Renal cortex interstitium (tissue), 11 donors: ENCODE data around the gene HOXC11. TPM values are rescaled to one million over a fixed set of nuclear protein-coding genes. Genes with fewer than 3 reads are reported as not detected.

Experiments
- DNase-seq, 11 donors: peaks; one replicate each; pipeline ENCODE4 v3.0.0-alpha.2; 2013; ENCODE audit warnings: low read depth in 9 of 11, low spot score in 4 of 11; ENCODE audit errors: extremely low read depth in 1 of 11
- polyA plus RNA-seq, 3 donors: library from polyadenylated mRNA; unstranded; fragments of 120-200 nt; gene quantifications; one replicate each; pipeline ENCODE4 v1.2.1, GENCODE V29; 2013; ENCODE audit not compliant: insufficient read length in 3 of 3

Gene HOXC11
- polyA plus RNA-seq, 3 donors = 1.8 to 5.7 (median 3.2) TPM

DNA sequence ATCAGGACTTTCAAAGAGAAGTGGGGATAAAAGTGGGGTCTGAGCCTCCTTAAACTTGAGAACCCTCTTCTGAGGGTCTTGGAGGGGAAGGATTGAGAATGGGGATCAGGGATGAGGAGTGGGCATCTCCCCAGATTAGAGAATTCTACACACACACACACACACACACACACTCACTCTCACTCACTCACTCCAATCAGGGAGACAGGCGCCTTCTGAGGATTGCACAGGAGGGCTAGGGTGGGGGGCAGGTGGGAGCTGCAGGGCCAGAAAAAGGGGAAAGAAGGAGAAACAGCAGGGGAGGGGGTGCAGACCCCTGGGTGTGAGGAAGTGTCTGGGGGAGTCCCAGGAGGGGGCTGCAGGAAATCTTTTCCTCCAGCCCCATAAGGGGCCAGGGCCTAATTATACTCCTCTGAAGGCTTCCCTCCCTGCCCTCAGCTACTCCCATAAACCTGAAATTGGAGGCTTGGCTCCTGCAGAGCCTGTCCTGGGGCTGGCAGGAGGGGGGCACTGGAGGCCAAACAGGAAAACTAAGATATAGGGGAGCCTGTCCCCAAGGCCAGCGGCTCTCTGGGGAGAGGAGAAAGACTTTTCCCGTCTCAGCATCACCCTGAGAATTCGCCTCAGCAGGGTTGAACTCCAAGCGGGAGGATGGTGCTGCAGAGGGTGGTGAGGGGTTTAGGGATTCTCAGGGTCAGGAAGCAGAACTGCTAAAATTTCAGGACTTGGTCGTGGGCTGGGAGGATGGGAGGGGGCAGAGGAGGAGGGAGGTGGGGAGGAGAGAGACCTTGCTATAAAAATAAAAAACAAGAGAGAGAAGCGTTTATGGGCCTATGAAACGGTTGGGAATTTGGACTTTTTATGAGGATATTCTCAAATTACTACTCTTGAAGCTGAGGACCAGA, 28.6 kb downstream of the HOXC11 start:
- no peak for DNase-seq

DNA sequence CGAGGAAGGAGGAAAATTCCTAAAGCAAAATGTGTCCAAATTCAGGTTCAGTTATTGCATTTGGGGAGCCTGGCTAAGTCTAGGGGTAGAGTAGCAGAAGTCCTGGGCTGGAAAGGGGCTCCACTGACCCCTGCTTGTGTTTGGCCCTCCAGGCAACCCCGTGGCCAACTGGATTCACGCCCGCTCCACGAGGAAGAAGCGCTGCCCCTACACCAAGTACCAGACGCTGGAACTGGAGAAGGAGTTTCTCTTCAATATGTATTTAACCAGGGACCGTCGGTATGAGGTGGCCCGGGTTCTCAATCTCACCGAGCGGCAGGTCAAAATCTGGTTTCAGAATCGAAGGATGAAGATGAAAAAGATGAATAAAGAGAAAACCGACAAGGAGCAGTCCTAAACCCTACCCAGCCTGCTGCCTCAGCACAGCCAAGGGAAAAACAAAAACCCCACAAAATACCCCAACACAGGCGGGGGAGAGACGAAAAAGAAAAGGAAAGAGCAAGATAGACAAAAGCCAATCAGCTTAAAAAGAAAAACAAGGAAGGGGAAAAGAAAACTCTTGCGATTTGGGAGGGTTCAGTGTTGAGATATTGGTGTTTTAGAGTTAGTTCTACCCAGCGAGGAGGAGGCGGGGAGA, 29.5 kb downstream of the HOXC11 start:
- DNase-seq = no peak

DNA sequence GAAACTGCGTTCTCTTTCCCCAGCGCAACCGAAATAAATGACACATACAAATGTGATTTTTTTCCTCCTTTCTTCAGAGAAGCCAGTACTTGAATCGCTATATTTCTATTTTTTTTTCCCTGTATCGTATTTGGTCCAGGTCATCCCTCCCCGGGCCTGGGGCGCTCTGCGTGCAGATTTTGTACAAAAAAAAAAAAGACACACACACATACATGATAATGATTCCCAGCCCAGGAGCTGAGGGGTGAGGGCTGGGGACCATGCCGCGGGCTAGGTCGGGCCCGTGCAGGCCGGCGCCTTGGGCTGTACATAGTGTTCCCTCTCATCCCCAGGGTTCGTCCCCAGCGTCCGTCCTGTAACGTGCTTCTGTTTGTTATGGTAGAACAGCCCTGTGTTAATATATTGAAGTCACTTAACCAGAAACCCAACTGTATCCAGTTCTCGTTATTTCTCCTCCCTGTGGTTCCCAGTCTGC, 30.0 kb downstream of the HOXC11 start:
- no peak for DNase-seq

DNA sequence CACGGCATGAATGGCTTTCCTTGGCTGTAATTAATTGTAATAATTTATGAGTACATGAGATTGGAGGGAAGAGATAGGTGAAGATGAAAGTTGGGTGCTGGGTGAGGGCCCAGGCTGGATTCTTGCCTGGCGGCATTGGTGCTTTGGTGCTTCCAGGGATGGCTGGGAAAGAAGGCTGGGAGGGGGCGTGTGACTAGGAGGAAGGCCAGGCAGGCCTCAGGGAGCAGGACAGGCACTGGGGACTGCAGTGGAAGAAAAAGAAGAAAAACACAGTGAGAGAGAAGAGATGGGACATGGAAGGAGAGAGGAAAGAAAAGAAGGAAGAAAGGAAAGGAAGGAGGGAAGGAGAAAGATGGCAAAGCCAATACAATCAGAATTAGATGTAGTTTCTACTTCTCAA, 30.7 kb downstream of the HOXC11 start:
- DNase-seq = no peak

DNA sequence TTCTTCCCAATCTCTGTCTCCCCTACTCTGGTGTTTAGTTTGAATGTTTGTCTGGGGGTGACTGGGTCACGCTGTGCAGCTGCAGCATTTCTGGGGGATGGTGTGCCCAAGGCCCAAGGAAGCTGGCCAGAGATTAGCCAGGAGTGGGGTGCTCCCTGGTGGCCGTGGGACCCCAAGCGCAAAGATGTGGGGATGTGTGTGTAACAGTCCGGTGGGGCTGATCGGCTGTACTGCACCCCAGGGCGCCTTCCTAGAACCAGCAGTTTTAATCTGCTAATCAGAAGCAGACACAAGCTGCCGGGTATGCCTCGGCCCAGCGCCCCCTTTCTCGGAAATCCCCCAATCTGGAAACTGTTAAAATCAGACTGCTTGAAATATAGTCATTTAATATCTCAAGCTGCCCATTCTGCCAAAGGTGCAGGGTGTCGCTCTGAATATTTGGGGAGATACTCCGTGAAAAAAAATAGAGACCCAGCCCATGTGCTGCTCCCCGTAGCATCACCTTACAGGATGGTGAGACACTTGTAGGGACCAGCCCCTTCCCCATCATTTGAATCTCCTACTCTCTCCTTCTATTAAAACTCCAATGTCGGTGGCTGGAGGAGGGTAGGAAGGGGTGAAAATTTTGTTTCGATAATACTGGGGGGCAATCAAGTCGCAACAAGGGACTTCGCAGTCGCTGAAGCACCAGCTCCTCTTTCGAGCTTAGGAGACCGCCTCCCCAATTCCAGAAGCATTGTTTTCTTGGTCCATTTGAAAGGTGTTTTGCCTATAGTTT, 31.3 kb downstream of the HOXC11 start:
- no peak for DNase-seq

DNA sequence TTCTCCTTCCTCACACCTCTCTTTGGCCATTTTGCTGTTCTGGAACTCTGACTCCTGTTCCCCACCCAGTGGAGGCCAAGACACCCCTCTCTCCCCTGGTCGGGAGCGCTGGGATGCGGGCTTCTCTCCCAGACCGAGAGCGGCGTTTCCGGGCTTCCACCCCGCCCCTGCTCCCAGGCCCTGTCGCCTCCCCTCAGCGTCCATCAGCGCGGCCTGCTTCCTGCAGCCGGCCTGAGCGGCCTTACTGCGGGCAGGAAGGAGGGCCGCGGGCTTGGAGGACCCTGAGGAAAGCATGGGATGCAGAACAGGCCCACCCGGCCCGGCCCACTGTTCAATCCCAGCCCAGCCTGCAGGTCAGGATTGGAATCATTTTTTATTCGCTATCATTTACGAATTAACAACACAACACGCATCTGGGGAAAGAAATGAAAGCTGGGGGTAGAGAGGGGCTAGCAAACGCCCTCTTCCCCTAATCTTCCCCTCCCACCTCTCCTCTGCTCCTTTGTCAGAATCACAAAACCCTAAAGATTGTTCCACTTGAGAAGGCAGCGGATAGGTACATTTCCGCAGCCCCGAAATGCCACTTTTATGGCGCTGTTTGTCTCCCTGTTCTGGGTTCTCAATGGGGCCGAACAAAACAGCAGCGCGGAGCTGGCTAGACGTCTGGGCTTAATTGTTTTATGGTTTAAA, 32.1 kb downstream of the HOXC11 start:
- no peak for DNase-seq

DNA sequence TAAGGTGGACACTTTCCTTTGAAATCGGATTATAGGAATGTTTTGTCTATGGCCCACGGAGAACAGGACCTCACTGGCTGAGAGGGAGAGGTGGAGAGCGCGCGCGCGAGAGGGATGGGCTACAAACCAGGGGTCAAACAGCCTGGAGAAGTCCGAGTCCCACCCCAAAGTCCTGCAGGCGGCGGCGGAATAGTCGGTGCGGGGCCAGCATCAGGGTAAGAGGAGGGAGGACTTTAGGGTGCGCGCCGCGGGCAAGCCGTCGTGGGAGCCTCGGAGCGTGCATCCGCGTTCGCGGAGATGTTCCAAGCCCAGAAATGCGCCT, 32.6 kb downstream of the HOXC11 start:
- no peak for DNase-seq

DNA sequence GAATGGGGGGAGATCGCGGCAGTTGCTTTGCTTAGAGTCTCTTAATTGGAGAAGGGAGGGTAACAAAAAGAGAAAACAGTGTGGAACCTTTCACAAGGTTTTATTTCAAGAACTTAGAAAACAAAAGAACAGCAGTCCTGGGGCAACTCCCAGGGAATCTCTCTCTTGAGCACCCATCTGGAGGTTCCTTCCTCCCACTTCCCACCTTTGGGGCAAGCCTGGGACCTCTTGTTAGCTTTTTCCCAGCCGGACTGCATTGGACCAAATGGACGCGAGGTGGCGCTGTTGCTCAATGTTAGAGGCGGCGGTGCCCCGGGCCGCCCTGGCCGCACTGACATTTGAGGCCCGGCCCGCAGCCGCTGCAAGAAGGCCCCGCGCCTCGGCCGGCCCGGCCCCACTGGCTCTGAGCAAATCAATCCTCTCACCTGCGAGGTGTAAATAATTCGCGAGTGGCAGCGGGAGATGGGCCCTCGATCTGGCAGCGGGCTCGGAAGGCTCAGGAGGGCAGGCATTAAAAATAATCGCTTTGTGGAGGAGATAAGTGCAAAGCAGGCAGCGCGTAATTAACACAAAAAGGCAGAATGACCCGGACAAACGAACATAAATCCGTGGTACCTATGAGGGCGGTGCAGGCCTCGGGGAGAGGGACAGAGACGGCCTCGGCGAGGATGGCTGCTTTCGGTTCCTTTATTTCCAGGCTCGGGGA, 33.1 kb downstream of the HOXC11 start:
- peak in 8 of 11 donors; percentile 86 to 95 (median 91) for DNase-seq

DNA sequence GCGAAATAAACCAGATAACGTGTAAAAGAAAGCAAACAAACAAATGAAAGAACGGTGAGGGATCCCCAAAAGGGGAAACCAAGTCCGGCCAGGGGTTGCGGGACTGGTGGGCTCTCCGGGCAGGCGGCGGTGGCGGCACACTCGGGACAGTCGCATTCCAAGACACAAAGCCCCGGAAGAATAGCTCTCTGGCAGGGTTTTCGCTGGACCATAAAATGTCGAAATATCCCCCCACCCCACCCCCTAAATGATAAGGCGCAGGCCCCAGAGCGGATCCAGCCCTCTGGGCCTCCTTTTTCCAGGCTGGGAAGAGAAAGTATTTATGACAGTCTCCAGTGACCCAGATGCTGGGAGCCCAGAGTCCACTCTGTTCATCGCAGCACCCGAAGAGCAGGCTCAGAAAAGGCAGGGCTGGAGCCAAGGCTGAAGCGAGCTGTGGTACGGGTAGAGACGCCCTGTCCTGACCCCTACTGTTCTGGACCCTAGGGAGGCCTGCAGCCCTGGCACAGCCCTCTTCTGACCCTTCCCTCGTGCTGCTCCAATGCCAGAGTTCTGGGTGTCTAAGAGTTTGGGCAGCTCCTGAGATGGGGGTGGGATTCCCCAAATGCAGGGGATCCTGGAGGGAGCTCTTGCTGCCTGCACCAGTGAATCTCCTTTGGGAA, 33.8 kb downstream of the HOXC11 start:
- no peak for DNase-seq

DNA sequence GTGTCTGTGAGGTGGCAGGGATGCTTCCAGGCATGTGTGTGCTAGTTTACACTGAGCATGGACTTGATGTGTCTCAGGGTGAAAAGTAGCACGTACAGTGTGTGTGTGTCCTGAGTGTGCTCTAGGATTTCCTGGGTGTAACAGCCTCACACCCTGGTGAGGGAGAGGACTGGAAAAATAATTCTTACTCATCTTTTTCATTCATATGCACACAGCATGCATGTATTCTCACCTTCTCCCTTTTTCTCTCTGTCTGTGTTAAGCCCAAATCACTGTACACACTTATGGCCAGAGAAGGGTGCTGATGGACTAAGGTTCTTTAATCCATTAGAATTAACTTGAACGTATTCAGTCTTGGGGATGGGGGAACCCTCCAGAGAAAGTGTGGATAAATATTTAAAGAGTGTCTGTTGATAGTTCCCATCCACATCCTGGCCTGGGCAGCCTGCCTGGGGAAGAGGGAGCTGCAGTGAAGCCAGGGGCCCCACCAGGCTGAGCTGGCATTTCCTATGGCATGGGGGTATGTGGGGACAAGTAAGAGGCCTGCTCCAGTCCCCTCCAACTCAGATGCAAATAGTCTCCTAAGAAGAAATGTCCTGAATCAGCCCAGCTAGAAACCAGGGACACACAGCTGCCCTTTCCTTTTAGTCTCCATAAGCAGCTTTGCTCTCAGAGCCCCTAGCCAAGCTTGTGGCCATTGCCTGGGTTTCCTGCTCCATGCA, 34.8 kb downstream of the HOXC11 start:
- DNase-seq = no peak

DNA sequence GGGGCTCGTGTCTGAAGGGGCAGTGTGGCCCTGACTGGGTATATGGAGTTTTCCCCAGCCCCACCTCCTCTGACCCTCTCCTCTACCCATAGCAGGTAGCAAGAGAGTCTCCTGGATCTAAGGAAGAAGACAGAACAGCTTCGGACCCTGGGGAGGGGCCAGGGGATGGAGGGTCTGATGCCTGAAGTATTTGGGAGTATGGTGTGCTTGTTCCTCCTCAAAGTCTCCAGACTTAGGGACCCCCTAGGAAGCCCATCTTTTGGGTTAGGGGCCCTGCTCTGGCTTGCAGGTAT, 35.3 kb downstream of the HOXC11 start:
- no peak for DNase-seq

DNA sequence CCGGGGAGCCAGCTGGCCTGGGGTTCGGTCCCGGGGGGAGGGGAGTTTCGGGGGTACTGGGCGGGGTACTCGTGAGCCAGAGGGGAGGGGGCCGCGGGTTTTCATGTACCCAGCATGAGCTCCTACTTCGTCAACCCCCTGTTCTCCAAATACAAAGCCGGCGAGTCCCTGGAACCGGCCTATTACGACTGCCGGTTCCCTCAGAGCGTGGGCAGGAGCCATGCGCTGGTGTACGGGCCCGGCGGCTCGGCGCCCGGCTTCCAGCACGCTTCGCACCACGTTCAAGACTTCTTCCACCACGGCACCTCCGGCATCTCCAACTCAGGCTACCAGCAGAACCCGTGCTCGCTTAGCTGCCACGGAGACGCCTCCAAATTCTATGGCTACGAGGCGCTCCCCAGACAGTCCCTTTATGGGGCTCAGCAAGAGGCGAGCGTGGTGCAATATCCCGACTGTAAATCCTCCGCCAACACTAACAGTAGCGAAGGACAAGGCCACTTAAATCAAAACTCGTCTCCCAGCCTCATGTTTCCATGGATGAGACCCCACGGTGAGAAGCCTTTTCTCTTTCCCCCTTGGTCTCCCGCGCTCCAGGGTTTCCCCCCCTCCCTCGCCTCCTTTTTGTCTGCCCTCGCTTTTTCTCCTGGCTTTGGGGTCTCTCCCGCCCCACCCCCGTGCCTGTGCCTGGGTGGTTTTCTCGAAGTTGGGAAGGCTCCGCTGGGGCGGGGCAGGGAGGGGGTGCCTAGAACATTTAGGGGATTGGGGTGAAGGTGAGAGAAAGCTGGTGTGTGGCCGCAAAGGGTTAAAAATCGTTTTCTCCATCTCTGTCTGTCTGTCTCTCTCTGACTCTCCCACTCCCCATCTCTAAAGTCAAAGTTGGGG, 36.5 kb downstream of the HOXC11 start:
- no peak for DNase-seq

DNA sequence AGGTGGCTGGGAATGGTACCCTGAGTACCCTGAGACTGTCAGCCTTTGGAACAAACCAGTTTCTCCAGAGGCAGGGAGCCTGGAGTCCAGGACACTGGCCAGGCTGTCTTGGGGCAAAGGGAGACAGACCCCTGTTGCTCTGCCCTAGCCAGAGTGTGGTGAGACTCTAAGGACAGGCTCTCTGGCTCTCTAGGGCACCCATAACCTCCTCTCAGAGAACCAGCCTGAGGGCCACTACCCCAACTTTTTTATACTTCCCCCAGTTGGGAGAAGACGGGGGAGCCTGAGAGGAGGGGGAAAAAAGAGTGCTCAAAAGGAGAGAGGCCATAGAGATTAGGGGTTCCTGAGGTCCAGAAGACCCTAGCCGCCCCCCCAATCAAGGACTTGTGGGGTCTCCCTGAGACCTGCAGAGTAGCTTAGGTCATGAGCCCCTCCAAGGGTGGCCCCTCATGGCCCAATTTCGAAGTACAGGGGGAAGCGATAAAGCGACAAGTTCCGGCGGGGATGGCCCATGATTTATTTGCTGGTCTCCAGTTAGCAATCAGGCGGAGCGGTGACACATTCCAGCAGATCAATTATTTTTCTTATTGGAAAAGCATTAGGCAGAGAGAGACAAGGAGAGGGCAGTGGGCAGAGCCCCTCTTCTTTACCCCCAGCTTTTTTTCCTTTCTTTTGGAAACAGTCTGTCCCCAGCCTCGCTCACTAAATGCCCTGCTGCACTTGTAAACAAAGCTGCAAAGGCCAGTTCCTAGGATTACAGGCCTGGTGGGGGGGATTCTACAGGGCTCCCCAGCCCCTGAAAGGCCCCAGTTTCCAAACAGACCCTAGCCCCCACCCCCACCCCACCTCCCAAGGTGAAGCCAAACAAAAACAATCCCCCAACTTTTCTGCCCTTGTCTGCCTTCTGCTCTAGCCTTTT, 37.4 kb downstream of the HOXC11 start:
- DNase-seq = no peak

DNA sequence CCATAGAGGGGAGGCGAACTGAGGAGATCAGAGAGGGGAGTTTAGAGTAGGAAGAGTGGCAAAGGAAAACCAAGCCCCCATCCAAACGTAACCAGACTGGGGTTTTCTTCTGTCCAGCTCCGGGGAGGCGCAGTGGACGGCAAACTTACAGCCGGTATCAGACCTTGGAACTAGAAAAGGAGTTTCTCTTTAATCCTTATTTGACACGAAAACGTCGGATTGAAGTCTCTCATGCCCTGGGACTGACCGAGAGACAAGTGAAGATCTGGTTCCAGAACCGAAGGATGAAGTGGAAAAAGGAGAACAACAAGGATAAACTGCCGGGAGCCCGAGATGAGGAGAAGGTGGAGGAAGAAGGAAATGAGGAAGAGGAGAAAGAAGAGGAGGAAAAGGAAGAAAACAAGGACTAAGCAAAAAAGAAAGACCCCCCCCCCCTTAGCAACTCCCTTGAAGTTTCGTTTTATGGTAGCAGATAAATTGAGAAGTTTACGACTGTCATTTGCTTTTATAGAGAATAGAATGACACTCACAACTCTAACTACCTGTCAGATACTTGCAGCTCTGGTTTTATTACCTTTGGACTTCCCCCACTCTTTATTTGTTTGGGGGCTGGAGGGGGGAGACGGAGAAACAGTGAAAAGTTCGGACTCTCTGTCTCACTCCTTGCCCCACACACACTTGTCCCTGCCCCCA, 38.2 kb downstream of the HOXC11 start:
- DNase-seq = no peak
